HG03354 (cell line): Measurements from ENCODE around the gene MACROD2.
"Not testable (repeated sequence)": the region's sequence is repeated elsewhere in the genome, so short reads cannot be mapped to it uniquely, and the experiment has no call there.

ENCODE experiments used
- ATAC-seq: cut with Tn5 transposase; IDR thresholded peaks from one replicate; pipeline ENCODE4 v1.9.1; 2021; ENCODE audit warnings: mild to moderate bottlenecking; ENCODE audit not compliant: unreplicated experiment, poor library complexity, severe bottlenecking

MACROD2 gene

GRCh38 chr20:15511551-15511950 is 1516.2 kb downstream of the MACROD2 start:
- ATAC-seq, result no peak

DNA sequence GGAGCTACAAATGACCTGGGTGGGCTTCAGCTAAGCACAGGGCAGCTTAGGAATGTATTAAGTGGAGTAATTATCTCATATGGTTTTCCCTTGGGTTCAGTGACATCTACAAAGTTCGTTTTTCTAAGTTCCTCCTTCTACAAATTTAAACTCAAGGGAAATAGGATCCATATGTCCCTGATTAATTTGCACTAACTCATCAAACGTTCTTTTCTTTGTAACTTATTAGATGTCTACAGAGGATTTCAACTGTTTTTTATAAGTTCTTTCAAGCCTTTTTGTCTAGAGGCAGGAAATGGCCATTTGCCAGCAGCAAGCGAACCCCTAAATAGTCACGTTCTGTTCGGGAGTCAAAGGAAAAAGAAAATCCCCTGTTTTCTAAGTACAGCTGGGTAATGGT is 1517.6 kb downstream of the MACROD2 start:
- no peak for ATAC-seq

- no peak for ATAC-seq
Measured at GRCh38 chr20:15515691-15516090, 1520.4 kb downstream of the MACROD2 start.

- no peak for ATAC-seq
Measured at GRCh38 chr20:15520930-15521524, 1525.7 kb downstream of the MACROD2 start.

GRCh38 chr20:15523400-15523799 is 1528.1 kb downstream of the MACROD2 start:
- ATAC-seq, result no peak

DNA sequence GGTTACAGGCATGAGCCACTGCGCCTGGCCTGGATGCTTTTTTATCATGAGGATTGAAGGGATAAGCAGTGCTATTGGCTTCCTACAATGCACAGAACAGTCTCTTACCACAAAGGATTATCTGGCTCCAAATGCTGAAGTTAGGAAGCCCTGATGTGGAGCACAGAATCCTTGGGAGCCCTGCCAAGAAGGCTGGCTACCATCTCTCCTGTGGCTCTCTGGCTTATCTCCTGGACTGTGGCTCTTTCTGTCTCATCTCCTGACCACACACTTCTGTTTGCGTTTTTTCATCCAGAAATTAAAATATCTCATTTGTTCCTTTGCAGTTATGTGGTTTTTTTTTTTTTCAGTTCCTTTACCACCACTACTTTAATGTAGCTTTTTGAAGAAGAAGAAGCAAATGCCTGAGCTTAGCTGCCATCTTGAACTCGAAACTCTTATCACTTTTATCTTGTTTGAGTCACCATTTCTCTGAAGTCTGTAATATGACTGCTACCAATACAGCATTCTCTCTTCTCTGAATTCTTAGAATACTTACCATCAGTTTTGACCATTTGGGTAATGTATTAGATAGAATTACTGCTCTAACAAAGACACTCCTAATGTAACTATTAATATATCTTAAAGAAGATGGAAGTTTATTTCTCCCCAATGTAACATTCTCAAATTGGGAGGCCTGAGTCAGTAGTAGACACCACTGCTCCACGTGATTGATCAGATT is 1533.2 kb downstream of the MACROD2 start:
- no peak for ATAC-seq

DNA sequence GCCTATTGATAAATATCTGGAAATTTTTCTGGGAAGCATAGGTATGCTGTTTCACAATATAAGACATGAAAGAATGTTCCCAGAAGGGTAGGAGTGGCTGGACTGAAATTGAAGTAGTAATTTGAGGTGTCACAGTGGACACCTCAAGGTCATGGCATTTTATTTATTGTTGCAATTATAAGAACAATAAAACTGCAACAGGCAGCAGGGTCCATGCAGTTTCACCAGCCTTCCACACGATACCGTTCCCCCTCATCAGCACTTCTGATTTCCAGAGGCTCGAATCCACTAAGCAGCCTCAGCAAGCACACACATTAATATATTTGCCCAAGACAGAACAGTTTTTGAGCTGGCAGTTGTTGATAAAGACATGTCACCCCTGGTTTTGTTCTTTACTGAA is 1540.5 kb downstream of the MACROD2 start:
- ATAC-seq, result no peak

DNA sequence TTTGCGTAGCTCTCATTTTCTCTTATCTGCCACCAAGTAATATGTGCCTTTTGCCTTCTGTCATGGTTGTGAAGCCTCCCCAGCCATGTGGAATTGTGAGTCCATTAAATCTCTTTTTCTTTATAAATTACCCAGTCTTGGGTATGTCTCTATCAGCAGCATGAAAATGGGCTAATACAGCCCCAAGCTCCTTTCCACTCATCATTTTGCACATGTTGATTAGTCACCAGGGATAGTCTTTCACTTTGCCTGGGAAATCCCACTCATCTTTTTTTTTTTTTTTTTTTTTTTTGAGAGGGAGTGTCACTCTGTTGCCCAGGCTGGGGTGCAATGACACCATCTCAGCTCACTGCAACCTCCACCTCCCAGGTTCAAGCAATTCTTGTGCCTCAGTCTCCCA is 1541.9 kb downstream of the MACROD2 start:
- not testable (repeated sequence) for ATAC-seq

GRCh38 chr20:15542655-15543054 is 1547.3 kb downstream of the MACROD2 start:
- no peak for ATAC-seq

- no peak for ATAC-seq
Measured at GRCh38 chr20:15544742-15545141, 1549.4 kb downstream of the MACROD2 start.

DNA sequence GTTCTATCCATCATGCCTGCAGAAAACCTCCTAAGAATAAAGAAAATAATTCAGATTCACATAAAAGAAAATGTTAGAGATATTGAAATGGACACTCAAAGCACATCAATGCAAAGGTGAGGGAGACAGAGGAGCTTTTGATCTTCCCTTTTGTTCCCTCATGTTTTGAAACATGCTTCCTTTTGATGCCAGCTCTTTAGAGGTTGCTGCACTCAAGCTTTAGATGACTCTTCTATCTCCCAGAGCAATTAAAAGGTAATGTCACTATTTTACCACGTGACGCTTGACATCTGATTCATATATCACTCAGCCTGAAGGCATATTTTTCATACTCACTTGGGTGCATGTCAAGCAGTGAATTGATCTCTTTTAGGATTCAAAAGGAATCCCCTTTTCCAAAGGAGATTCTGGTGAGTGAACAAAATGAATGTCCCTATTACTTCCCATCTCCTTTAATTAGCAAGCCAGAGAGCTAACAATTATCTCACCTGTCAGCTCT is 1551.3 kb downstream of the MACROD2 start:
- ATAC-seq, result no peak

- ATAC-seq, result no peak
Measured at GRCh38 chr20:15547119-15547518, 1551.8 kb downstream of the MACROD2 start.

DNA sequence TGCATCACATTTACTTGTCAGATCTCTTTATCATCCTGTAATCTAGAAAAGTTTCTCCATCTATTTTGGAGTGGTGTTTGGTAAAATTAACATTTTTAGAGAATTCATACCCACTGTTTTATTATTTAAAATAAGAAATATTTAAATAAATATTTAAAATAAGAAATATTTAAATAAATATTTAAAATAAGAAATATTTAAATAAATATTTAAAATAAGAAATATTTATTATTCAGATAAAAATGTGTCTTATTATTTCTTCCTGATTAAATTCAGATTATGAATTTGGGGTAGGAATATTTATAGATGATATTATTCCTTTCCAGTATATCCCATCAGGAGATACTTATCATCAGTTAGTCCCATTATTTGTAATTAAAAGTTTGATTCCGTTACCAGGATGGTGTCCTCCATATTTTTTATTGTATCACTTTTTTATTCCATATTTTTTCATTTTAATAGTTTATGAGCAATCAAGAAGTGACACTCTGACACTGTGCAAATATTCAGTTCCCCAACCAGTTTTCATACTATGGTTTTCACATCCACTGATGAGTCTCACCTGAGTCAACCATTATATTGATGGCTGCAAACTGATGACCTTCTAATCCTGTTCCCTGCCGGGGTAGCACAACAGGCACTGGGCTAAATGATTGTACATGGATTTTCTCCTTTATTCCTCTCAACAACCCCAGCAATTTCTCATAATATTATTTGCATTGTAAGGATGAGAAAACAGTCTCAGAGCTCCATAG is 1555.0 kb downstream of the MACROD2 start:
- no peak for ATAC-seq

DNA sequence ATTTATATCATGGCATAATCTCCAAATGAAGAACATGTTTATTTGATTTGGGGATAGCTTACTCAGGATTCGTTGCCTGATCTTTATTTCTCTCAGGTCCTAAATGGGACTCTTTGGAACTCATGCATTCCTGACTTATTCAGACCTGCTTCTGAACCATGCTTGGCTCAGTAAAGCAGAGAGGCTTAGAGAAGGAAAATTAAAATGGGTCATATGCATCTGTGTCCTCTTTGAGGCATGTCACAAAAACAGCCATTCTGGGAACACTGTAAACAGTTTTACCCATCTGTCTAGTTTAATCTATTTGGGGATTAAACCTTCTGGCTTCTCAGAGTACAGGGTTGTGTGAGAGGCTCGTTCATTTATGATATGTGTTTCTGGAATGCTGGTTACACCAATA is 1560.6 kb downstream of the MACROD2 start:
- ATAC-seq, result no peak

- ATAC-seq, result no peak
Measured at GRCh38 chr20:15556869-15557268, 1561.6 kb downstream of the MACROD2 start.

- no peak for ATAC-seq
Measured at GRCh38 chr20:15561070-15561569, 1565.8 kb downstream of the MACROD2 start.

DNA sequence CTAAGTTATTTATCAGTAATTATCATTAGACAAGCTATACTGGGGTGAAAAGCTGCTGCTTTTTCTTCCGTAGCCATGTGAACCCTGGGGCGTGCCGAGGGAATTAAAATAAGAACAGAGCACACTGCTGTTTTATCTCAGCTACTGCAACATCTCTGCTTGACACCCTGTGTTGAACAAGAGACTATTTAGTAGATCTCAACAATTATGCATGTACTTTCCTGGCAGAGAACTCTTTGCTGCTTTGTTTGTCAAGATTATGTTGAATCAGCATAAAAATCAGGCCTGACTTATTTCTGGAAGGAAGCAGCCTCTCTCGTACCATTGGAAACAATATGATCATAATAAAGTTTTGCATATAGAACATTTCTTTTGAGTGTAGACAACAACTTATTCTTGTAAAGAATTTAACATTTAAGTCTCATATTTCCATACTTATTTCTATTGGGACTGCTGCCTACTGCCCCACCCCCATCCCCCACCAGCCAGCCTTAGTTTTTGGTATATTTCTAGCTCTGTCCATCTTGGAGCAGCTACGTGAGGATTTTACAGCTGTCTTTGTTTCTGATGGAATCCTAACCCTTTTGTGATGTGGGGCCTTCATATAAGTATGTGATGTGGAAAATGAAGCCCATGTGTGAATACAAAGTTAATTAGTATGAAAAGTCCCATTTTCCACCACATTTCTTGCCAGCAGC is 1566.5 kb downstream of the MACROD2 start:
- no peak for ATAC-seq

DNA sequence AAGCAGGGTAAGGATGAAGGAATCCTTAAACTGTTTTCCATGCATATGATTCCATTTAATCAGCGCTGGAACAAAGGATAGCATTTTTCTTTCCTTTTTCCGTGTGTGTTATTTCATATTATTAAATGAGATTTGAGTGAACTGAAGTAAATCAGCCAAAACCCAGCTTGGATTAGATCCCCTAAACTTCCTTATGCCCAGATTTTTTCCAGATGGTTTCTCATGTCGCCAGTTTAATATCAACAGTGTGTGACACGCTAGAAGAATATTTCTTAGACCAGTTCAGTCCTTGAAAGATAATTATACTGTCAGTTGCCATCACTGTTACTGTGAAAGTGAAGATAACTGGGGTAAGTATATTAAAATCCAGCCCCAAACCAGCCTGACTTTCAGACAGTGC is 1568.5 kb downstream of the MACROD2 start:
- ATAC-seq, result no peak

DNA sequence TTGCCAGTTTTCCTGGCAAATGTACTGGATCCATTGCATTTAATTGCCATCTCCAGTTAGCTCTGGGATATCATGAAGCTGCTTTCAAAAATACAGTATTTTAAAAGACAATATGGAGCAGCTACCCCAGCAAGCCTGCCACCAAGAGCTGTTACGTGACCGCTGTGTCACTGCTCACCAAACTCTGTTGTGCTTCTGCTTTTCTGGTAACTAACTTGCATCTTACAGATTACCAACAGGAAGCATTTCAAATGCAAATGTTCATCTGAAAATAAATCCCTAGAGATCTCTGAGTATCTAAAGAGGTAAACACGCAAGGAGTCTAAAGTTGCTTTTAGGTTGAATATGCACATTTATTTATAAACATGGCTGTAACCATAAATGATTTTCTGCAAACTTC is 1569.7 kb downstream of the MACROD2 start:
- ATAC-seq, result peak; percentile 89

DNA sequence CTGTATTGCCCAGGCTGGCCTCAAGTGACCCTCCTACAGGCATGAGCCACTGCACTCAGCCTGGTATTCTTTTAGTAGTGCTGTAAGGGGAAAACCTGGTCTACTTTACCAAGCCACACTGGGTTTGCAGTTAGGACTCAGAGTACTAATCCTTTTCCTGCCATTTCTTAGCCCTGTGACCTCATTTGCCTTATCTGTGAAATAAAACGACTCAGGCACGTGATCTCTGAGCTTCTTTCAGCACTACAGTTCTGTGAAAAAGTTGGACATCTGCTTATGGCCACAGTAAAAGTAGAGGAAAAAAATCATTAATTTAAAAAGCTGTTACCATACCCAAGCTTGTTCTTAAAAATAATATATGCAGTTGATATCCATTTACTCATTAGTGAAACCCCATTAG is 1570.5 kb downstream of the MACROD2 start:
- no peak for ATAC-seq
